Nephron progenitor cell (in vitro differentiated cells): Measurements from ENCODE around the gene CTNNB1.
"Not testable (repeated sequence)": the region's sequence is repeated elsewhere in the genome, so short reads cannot be mapped to it uniquely, and the experiment has no call there.

Source experiments
- DNase-seq: peaks from one replicate; pipeline ENCODE4 v3.0.0; 2021
- H3K27ac Mint-ChIP-seq: 2 replicates; pipeline ENCODE4 v1.8.0; 2021; ENCODE audit warnings: mild to moderate bottlenecking, moderate library complexity, mixed read lengths
- H3K27me3 Mint-ChIP-seq: 2 replicates; pipeline ENCODE4 v1.8.0; 2021; ENCODE audit warnings: mild to moderate bottlenecking, low read depth, mixed read lengths; ENCODE audit not compliant: poor library complexity
- H3K36me3 Mint-ChIP-seq: 2 replicates; pipeline ENCODE4 v1.8.0; 2021; ENCODE audit warnings: low read depth, mixed read lengths
- H3K4me1 Mint-ChIP-seq: 2 replicates; pipeline ENCODE4 v1.8.0; 2021; ENCODE audit warnings: mixed read lengths
- H3K4me3 Mint-ChIP-seq: 2 replicates; pipeline ENCODE4 v1.8.0; 2021; ENCODE audit warnings: mild to moderate bottlenecking, moderate library complexity, mixed read lengths
- H3K9me3 Mint-ChIP-seq: 2 replicates; pipeline ENCODE4 v1.8.0; 2021; ENCODE audit warnings: mild to moderate bottlenecking, moderate library complexity, mixed read lengths
- TF ChIP-seq, protein P1 (sequence below): fragments of 200-600 bp; sonication (generic); IDR thresholded peaks from 2 replicates; pipeline ENCODE4 v1.5.0; 2021; ENCODE audit warnings: antibody characterized with exemption

The CTNNB1 gene

DNA sequence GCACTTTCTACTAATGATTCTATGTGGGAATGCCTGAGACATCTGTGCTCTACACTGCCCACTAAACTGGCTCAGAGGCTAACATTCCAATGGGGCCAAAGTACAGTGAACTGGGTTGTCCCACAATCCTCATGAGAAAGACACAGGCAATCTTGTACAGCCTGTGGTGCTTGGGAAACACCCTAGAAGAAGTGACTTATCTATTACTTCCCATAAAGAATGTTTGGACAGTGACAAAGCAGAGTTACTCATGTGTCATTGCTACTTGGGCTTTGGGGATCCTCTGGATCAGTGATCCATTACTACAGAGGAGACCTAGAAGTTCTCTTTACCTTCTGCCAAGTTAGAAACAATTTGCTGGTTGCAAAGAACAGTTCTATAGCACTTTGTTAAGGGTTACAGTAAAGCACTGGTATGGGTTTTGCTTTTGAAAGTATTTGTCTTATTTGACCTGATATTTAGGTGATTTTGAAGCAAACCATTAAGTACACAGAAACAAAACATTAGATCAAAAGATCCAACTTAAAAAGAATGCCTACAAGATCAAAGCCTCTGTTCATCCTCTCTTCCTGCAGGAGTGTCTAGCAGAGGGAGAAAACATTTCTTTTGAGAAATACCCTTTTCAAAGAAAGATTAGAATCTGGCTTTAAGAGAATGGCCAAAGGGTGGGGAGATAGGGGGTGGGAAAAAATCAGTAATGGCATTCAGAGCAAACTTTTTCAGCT, 75.8 kb downstream of the CTNNB1 start:
- TF ChIP-seq, protein P1, sequence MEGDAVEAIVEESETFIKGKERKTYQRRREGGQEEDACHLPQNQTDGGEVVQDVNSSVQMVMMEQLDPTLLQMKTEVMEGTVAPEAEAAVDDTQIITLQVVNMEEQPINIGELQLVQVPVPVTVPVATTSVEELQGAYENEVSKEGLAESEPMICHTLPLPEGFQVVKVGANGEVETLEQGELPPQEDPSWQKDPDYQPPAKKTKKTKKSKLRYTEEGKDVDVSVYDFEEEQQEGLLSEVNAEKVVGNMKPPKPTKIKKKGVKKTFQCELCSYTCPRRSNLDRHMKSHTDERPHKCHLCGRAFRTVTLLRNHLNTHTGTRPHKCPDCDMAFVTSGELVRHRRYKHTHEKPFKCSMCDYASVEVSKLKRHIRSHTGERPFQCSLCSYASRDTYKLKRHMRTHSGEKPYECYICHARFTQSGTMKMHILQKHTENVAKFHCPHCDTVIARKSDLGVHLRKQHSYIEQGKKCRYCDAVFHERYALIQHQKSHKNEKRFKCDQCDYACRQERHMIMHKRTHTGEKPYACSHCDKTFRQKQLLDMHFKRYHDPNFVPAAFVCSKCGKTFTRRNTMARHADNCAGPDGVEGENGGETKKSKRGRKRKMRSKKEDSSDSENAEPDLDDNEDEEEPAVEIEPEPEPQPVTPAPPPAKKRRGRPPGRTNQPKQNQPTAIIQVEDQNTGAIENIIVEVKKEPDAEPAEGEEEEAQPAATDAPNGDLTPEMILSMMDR = no peak
- peaks cover 12% of the 10 kb centered on the region for H3K36me3 Mint-ChIP-seq
- no peaks in the 10 kb centered on the region for H3K27me3 Mint-ChIP-seq
- no peak overlapping the region for H3K4me3 Mint-ChIP-seq
- no peak overlapping the region for H3K27ac Mint-ChIP-seq
- no peak for DNase-seq
- H3K9me3 Mint-ChIP-seq = peaks cover 20% of the 10 kb centered on the region
- H3K4me1 Mint-ChIP-seq = peaks cover 22% of the 10 kb centered on the region

DNA sequence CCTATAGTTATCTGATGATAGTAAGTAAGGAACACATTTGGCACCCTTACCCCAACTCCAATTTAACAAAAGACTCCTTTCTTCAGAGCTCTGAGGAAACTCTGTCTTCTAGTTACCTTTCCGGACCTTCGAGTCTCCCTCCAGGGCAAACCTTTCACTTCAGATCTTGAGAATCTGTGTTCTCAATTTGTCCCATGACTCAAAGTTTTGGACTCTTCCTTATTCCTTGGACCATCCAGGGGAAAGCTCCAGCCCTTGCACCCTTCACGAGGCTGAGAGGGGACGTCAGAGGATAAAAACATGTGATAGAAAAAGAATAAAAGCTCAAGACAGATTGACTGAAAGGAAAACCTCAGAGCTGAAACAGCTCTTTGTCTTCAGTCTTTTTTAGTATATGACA, 76.9 kb downstream of the CTNNB1 start:
- Mint-ChIP-seq H3K27ac (no peak overlapping the region), H3K36me3 (peaks cover 12% of the 10 kb centered on the region), H3K27me3 (no peaks in the 10 kb centered on the region), H3K9me3 (peaks cover 30% of the 10 kb centered on the region), H3K4me3 (no peak overlapping the region), H3K4me1 (peaks cover 18% of the 10 kb centered on the region)
- TF ChIP-seq, protein P1 = no peak
- DNase-seq = no peak

DNA sequence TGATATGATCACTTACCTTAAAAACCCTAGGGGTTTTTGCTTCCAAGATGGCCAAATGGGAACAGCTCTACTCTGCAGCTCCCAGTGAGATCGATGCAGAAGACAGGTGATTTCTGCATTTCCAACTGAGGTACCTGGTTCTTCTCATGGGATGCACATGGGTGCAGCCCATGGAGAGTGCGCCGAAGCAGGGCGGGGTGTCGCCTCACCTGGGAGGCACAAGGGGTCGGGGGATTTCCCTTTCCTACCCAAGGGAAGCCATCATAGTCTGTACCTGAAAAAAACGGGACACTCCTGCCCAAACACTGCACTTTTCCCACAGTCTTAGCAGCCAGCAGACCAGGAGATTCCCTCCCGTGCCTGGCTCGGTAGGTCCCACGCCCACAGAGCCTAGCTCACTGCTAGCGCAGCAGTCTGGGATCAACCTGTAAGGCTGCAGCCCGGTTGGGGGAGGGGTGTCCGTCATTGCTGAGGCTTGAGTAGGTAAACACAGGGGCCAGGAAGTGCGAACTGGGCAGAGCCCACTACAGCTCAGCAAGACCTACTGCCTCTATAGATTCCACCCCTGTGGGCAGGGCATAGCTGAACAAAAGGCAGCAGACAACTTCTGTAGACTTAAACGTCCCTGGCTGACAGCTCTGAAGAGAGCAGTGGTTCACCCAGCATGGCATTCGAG, 78.6 kb downstream of the CTNNB1 start:
- H3K4me1 Mint-ChIP-seq = peaks cover 18% of the 10 kb centered on the region
- no peak overlapping the region for H3K4me3 Mint-ChIP-seq
- peaks cover 39% of the 10 kb centered on the region for H3K9me3 Mint-ChIP-seq
- H3K27ac Mint-ChIP-seq = no peak overlapping the region
- H3K36me3 Mint-ChIP-seq = peaks cover 12% of the 10 kb centered on the region
- TF ChIP-seq, protein P1 = no peak
- no peaks in the 10 kb centered on the region for H3K27me3 Mint-ChIP-seq
- no peak for DNase-seq

GRCh38 chr3:41284934-41285333, 85.6 kb downstream of the CTNNB1 start:
- not testable (repeated sequence) for H3K4me3 Mint-ChIP-seq, H3K4me1 Mint-ChIP-seq, H3K36me3 Mint-ChIP-seq

GRCh38 chr3:41286305-41286704, 87.0 kb downstream of the CTNNB1 start:
- H3K4me3 Mint-ChIP-seq = no peak overlapping the region
- H3K27ac Mint-ChIP-seq = no peak overlapping the region
- H3K9me3 Mint-ChIP-seq = peaks cover 31% of the 10 kb centered on the region
- DNase-seq = no peak
- peaks cover 7% of the 10 kb centered on the region for H3K27me3 Mint-ChIP-seq
- TF ChIP-seq, protein P1 = no peak
- H3K4me1 Mint-ChIP-seq = peaks cover 9% of the 10 kb centered on the region
- no peaks in the 10 kb centered on the region for H3K36me3 Mint-ChIP-seq

More at GRCh38 chr3:41284934-41285333, 85.6 kb downstream of the CTNNB1 start:
- peaks cover 41% of the 10 kb centered on the region for H3K9me3 Mint-ChIP-seq
- not testable (repeated sequence) for H3K27ac Mint-ChIP-seq, DNase-seq, H3K27me3 Mint-ChIP-seq

DNA sequence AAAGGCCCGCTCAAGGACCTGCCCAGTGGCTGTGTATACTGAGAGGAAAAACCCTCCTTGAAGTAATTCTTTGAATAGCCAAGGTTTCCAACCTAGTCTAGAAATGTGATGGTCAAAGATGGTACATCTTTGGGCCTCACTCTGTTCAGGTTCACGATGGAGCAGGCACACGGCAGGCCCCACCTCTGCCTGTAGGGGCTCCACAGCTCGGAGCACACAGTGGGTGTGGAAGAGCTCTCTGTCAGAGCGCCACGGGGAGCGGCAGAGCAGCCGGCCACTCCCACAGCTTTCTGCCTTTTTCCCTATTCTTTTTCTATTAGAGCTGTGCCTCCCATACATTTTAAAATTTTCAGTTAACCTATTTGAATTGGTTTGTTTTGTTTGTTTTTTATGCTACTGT, 89.5 kb downstream of the CTNNB1 start:
- Mint-ChIP-seq H3K27me3 (peaks cover 7% of the 10 kb centered on the region), H3K27ac (no peak overlapping the region), H3K4me3 (no peak overlapping the region), H3K9me3 (peaks cover 10% of the 10 kb centered on the region), H3K36me3 (no peaks in the 10 kb centered on the region), H3K4me1 (peaks cover 19% of the 10 kb centered on the region)
- TF ChIP-seq, protein P1 = no peak
- DNase-seq = no peak
